ENCODE results near the gene RBM19.
A peak's percentile ranks its signal among the peaks of the same experiment; 100 is the strongest.

The RBM19 gene

DNA sequence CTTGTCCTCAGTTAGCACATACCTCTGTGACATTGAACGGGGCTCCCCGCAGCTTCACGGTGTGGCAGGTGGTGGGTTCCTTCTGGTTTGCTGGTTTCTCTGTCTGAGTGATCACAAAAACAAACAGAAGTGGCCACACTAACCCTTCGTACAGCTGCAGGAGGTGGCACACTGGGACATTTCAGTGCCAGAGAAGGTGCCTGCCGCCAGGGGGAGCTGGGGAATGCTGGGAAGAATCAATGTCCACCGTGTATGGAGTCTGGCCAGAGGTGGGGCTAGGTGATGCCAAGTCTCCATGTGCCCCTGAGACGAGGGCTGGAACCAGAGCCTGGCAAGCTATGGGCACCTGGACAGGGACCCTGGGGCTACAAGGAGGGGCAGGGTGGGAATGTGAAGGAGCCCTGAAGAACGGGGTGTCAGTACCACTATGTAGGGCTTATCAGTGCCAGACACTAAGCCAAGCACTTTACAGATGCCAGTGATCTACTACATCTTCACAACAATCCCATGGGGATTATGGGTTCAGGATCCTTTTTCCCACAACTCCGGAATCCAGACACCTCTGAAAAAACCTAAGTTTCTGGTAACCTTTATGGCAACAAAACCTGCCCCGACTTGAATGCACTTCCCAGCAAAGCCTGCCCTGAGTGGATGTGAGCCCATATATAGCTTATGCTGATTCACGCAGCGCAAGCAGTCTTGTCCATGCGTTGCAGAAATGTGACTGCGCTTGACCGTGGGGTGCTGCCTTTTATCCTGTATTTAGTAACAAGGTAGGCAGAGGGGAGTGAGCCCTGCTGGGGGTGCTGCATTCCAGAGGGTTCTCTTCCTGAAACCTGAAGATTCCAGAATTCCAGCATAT is 10.8 kb downstream of the RBM19 start:
- no peak overlapping the region for H3K4me3 ChIP-seq (ENCODE audit: low read depth, low read length)
- no peaks in the 10 kb centered on the region for H3K9me3 ChIP-seq (ENCODE audit: severe bottlenecking)
- H3K27ac ChIP-seq = no peak overlapping the region
- peak; percentile 84 for TF ChIP-seq CTCF (IDR thresholded peaks at IDR 0.05; ENCODE audit: low read depth, low read length)
- DNase-seq = peak; percentile 58
- no peaks in the 10 kb centered on the region for H3K27me3 ChIP-seq (ENCODE audit: insufficient read depth, low read depth, severe bottlenecking)
- H3K36me3 ChIP-seq = peaks cover 35% of the 10 kb centered on the region

DNA sequence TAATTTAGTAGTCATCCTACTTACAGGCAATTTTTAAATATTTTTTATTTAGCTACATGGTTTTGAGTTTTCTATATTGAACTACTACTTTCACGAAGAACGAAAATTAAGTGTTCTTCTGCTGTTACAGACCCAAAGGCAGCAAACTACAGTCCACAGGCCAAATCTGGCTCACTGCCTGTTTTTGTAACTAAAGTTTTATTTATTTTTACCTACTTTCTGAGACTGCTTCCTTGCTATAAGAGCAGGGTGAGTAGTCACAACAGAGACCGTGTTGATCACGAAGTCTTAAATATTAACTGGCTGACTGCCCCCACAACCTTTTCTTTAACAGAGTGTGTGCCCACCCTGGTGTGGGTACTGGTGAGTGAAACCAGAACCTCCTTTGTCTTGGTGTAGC is 11.6 kb downstream of the RBM19 start:
- Histone ChIP-seq H3K27me3 (ENCODE audit: insufficient read depth, low read depth, severe bottlenecking) (no peaks in the 10 kb centered on the region), H3K9me3 (ENCODE audit: severe bottlenecking) (no peaks in the 10 kb centered on the region), H3K36me3 (peaks cover 32% of the 10 kb centered on the region), H3K27ac (no peak overlapping the region), H3K4me3 (ENCODE audit: low read depth, low read length) (no peak overlapping the region)
- no peak for TF ChIP-seq CTCF (IDR thresholded peaks at IDR 0.05; ENCODE audit: low read depth, low read length)
- no peak for DNase-seq

DNA sequence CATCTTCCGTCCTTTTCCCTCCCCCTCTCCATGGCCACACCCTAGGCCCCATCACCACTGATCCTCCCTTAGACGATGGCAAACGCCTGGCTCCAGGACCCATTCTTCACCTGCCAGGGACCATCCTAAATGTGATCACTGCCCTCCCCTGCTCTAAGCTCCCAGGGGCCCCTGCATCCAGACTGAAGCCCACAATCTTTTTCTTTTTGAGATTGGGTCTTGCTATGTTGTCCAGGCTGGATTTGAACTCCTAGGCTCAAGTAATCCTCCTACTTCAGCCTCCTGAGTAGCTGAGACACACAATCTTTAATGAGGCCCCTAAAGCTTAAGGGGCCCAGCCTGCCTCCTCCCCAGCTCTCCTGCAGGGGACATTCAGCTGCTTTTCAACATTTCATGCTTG is 15.3 kb downstream of the RBM19 start:
- Histone ChIP-seq H3K9me3 (ENCODE audit: severe bottlenecking) (no peaks in the 10 kb centered on the region), H3K27ac (no peak overlapping the region), H3K27me3 (ENCODE audit: insufficient read depth, low read depth, severe bottlenecking) (no peaks in the 10 kb centered on the region), H3K36me3 (peaks cover 36% of the 10 kb centered on the region), H3K4me3 (ENCODE audit: low read depth, low read length) (no peak overlapping the region)
- TF ChIP-seq CTCF (IDR thresholded peaks at IDR 0.05; ENCODE audit: low read depth, low read length) = no peak
- no peak for DNase-seq

DNA sequence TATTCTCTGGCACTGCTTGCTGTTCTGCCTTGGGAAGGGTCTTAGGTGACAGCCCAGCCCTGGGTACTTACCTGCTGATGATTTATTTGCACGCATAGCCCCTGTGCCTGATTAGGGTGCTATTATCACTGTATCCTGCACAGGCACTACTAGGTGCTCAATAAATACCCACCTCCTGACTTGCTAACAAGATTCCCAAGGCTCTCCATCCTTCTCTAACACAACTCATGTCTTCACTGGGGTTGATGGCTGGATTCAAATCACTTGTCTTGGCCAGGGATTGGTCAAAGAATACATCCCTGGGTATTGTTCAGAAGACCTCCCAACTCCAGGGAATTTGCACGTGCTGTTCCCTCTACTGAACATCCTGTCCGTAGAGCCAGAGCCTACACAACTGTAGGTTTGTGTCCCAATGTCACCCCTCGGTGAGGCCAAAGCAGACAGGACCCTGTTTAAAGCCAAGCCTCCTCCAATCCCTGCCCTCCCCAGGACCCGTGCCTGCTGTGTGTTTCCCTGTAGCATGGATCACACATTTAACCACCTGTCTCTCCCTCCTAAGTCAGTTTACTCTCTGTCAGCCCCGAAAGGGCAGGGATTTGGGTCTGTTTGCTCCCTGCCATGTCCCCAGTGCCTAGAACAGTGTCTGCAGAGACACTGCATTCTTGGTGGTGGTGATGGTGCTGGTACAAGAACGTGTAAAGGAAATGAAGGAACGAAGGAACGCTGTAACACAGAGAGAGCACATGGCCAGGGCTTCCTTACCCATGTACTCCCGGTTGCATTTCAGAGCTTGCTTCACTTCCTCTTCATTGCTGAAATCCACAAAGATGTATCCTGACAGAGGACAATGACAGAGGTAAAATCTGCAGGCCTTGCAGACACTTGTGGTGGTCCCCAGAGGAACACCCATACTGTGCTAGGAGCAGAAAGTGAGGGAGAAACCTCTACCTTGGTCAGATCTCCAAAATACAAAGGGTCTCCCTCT is 16.5 kb downstream of the RBM19 start:
- H3K36me3 ChIP-seq = peaks cover 26% of the 10 kb centered on the region
- no peak for DNase-seq
- no peak overlapping the region for H3K4me3 ChIP-seq (ENCODE audit: low read depth, low read length)
- no peak overlapping the region for H3K27ac ChIP-seq
- no peak for TF ChIP-seq CTCF (IDR thresholded peaks at IDR 0.05; ENCODE audit: low read depth, low read length)
- no peaks in the 10 kb centered on the region for H3K9me3 ChIP-seq (ENCODE audit: severe bottlenecking)
- no peaks in the 10 kb centered on the region for H3K27me3 ChIP-seq (ENCODE audit: insufficient read depth, low read depth, severe bottlenecking)

DNA sequence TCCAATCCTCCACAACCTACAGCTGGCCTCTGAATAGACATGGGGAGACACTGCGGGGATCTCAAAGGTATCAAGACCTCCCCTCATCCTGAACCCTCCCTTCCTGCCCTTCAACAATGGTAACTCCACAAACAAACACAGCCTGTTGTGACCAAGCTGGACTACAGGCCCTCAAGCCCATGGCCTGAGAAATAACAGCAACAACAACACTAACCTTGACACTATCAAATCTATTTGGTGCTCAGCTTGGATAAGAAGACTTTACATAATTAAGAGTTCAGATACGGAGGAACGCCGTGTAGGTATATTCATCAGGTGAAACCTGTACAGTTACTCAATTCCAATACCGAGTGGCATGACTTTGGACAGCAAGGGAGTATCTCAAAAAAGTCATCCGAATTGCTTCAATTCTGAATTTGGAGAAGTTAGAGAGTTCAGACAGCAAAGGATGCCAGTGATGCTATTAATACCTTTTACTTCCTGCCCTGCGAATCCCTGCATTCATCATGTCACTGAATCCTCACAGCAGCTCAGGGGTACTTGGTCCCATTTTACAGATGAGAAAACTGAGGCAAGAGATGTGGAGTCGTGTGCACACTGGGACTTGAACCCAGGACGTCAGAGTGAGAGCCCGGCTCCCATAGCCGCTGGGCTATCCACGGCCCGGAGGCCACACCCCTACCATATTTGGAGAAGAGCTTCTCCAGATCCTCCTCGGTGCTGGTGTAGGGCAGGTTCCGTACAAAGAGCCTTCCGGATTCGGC is 17.8 kb downstream of the RBM19 start:
- Histone ChIP-seq H3K27me3 (ENCODE audit: insufficient read depth, low read depth, severe bottlenecking) (no peaks in the 10 kb centered on the region), H3K9me3 (ENCODE audit: severe bottlenecking) (no peaks in the 10 kb centered on the region), H3K36me3 (peaks cover 22% of the 10 kb centered on the region), H3K4me3 (ENCODE audit: low read depth, low read length) (no peak overlapping the region), H3K27ac (no peak overlapping the region)
- no peak for DNase-seq
- no peak for TF ChIP-seq CTCF (IDR thresholded peaks at IDR 0.05; ENCODE audit: low read depth, low read length)
